Measurements from ENCODE around the gene HBZ. TPM values are rescaled to one million over a fixed set of nuclear protein-coding genes. Genes with fewer than 3 reads are reported as not detected.
A peak's percentile ranks its signal among the peaks of the same experiment; 100 is the strongest.
"Not testable (repeated sequence)": the region's sequence is repeated elsewhere in the genome, so short reads cannot be mapped to it uniquely, and the experiment has no call there.

Gene HBZ
- total and polyA plus RNA-seq, 7 donors = 0.05 to 0.12 (median 0.11) TPM; not detected in 4

DNA sequence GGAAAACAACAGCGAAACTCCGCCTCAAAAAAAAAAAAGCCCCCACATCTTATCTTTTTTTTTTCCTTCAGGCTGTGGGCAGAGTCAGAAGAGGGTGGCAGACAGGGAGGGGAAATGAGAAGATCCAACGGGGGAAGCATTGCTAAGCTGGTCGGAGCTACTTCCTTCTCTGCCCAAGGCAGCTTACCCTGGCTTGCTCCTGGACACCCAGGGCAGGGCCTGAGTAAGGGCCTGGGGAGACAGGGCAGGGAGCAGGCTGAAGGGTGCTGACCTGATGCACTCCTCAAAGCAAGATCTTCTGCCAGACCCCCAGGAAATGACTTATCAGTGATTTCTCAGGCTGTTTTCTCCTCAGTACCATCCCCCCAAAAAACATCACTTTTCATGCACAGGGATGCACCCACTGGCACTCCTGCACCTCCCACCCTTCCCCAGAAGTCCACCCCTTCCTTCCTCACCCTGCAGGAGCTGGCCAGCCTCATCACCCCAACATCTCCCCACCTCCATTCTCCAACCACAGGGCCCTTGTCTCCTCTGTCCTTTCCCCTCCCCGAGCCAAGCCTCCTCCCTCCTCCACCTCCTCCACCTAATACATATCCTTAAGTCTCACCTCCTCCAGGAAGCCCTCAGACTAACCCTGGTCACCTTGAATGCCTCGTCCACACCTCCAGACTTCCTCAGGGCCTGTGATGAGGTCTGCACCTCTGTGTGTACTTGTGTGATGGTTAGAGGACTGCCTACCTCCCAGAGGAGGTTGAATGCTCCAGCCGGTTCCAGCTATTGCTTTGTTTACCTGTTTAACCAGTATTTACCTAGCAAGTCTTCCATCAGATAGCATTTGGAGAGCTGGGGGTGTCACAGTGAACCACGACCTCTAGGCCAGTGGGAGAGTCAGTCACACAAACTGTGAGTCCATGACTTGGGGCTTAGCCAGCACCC is 22.8 kb downstream of the HBZ start:
- no peaks in the 10 kb centered on the region for H3K9me3 ChIP-seq
- no peaks in the 10 kb centered on the region for H3K36me3 ChIP-seq (ENCODE audit: insufficient read depth in 1 of 2, low read depth in 1 of 2)
- H3K27ac ChIP-seq = no peak overlapping the region
- H3K4me3 ChIP-seq = no peak overlapping the region
- no peak for DNase-seq
- ATAC-seq = no peak
- H3K4me1 ChIP-seq = no peaks in the 10 kb centered on the region
- peaks cover 0 to 69% (median 35%) of the 10 kb centered on the region in 3 donors for H3K27me3 ChIP-seq (ENCODE audit: insufficient read depth in 3 of 3, low read length in 2 of 3)
- WGBS, 3 donors = 20 to 37% (median 24%) methylated on average over 7 to 8 of the region's 8 CpGs
- intact Hi-C loops (cut with DNase I) = no loop called here
- TF ChIP-seq, protein P1, sequence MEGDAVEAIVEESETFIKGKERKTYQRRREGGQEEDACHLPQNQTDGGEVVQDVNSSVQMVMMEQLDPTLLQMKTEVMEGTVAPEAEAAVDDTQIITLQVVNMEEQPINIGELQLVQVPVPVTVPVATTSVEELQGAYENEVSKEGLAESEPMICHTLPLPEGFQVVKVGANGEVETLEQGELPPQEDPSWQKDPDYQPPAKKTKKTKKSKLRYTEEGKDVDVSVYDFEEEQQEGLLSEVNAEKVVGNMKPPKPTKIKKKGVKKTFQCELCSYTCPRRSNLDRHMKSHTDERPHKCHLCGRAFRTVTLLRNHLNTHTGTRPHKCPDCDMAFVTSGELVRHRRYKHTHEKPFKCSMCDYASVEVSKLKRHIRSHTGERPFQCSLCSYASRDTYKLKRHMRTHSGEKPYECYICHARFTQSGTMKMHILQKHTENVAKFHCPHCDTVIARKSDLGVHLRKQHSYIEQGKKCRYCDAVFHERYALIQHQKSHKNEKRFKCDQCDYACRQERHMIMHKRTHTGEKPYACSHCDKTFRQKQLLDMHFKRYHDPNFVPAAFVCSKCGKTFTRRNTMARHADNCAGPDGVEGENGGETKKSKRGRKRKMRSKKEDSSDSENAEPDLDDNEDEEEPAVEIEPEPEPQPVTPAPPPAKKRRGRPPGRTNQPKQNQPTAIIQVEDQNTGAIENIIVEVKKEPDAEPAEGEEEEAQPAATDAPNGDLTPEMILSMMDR (IDR thresholded peaks at IDR 0.05) = no peak

DNA sequence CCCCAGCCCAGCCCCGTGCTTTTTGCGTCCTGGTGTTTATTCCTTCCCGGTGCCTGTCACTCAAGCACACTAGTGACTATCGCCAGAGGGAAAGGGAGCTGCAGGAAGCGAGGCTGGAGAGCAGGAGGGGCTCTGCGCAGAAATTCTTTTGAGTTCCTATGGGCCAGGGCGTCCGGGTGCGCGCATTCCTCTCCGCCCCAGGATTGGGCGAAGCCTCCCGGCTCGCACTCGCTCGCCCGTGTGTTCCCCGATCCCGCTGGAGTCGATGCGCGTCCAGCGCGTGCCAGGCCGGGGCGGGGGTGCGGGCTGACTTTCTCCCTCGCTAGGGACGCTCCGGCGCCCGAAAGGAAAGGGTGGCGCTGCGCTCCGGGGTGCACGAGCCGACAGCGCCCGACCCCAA is 23.6 kb downstream of the HBZ start:
- H3K27ac ChIP-seq; DNase-seq; H3K4me1 ChIP-seq; H3K36me3 ChIP-seq (ENCODE audit: insufficient read depth in 1 of 2, low read depth in 1 of 2); H3K9me3 ChIP-seq; H3K4me3 ChIP-seq; intact Hi-C loops (cut with DNase I): not testable (repeated sequence)
- 1 to 2% (median 1%) methylated on average over 18 to 27 of the region's 39 CpGs for WGBS, 3 donors
- ATAC-seq = peak in 1 of 4 donors; percentile 4
- H3K27me3 ChIP-seq (ENCODE audit: insufficient read depth in 3 of 3, low read length in 2 of 3) = peaks cover 0 to 69% (median 35%) of the 10 kb centered on the region in 3 donors

DNA sequence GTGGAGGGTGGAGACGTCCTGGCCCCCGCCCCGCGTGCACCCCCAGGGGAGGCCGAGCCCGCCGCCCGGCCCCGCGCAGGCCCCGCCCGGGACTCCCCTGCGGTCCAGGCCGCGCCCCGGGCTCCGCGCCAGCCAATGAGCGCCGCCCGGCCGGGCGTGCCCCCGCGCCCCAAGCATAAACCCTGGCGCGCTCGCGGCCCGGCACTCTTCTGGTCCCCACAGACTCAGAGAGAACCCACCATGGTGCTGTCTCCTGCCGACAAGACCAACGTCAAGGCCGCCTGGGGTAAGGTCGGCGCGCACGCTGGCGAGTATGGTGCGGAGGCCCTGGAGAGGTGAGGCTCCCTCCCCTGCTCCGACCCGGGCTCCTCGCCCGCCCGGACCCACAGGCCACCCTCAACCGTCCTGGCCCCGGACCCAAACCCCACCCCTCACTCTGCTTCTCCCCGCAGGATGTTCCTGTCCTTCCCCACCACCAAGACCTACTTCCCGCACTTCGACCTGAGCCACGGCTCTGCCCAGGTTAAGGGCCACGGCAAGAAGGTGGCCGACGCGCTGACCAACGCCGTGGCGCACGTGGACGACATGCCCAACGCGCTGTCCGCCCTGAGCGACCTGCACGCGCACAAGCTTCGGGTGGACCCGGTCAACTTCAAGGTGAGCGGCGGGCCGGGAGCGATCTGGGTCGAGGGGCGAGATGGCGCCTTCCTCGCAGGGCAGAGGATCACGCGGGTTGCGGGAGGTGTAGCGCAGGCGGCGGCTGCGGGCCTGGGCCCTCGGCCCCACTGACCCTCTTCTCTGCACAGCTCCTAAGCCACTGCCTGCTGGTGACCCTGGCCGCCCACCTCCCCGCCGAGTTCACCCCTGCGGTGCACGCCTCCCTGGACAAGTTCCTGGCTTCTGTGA is 24.3 kb downstream of the HBZ start, which contains the start of gene HBA1:
Gene HBA1, plus strand, starts transcription at position 204 of the 906 bp plus-strand sequence. Its CDS starts 37 bp downstream, at position 241.
- intact Hi-C loops (cut with DNase I); H3K9me3 ChIP-seq; H3K36me3 ChIP-seq (ENCODE audit: insufficient read depth in 1 of 2, low read depth in 1 of 2); DNase-seq; H3K27ac ChIP-seq; H3K4me3 ChIP-seq: not testable (repeated sequence)
- WGBS, 3 donors = 1 to 6% (median 4%) methylated on average over 18 to 37 of the region's 88 CpGs
- Histone ChIP-seq H3K4me1 (peaks cover 11% of the 10 kb centered on the region), H3K27me3 (ENCODE audit: insufficient read depth in 3 of 3, low read length in 2 of 3) (peaks cover 0 to 68% (median 31%) of the 10 kb centered on the region in 3 donors)
- ATAC-seq = peak in 2 of 4 donors; percentile 20 to 28

DNA sequence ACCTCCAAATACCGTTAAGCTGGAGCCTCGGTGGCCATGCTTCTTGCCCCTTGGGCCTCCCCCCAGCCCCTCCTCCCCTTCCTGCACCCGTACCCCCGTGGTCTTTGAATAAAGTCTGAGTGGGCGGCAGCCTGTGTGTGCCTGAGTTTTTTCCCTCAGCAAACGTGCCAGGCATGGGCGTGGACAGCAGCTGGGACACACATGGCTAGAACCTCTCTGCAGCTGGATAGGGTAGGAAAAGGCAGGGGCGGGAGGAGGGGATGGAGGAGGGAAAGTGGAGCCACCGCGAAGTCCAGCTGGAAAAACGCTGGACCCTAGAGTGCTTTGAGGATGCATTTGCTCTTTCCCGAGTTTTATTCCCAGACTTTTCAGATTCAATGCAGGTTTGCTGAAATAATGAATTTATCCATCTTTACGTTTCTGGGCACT is 25.0 kb downstream of the HBZ start:
- H3K36me3 ChIP-seq (ENCODE audit: insufficient read depth in 1 of 2, low read depth in 1 of 2) = no peaks in the 10 kb centered on the region
- TF ChIP-seq, protein P1 (IDR thresholded peaks at IDR 0.05) = no peak
- H3K27ac ChIP-seq = no peak overlapping the region
- WGBS, 3 donors = 3 to 6% (median 4%) methylated on average over 13 of the region's 13 CpGs
- DNase-seq (no peak), ATAC-seq (no peak)
- no peaks in the 10 kb centered on the region for H3K9me3 ChIP-seq
- no peak overlapping the region for H3K4me3 ChIP-seq
- intact Hi-C loops (cut with DNase I) = no loop called here
- H3K4me1 ChIP-seq = peaks cover 11% of the 10 kb centered on the region
- peaks cover 0 to 67% (median 31%) of the 10 kb centered on the region in 3 donors for H3K27me3 ChIP-seq (ENCODE audit: insufficient read depth in 3 of 3, low read length in 2 of 3)

DNA sequence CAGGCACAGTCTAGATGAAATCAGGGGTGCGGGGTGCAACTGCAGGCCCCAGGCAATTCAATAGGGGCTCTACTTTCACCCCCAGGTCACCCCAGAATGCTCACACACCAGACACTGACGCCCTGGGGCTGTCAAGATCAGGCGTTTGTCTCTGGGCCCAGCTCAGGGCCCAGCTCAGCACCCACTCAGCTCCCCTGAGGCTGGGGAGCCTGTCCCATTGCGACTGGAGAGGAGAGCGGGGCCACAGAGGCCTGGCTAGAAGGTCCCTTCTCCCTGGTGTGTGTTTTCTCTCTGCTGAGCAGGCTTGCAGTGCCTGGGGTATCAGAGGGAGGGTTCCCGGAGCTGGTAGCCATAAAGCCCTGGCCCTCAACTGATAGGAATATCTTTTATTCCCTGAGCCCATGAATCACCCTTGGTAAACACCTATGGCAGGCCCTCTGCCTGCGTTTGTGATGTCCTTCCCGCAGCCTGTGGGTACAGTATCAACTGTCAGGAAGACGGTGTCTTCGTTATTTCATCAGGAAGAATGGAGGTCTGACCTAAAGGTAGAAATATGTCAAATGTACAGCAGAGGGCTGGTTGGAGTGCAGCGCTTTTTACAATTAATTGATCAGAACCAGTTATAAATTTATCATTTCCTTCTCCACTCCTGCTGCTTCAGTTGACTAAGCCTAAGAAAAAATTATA is 25.7 kb downstream of the HBZ start:
- H3K27ac ChIP-seq = no peak overlapping the region
- no peaks in the 10 kb centered on the region for H3K36me3 ChIP-seq (ENCODE audit: insufficient read depth in 1 of 2, low read depth in 1 of 2)
- H3K9me3 ChIP-seq = no peaks in the 10 kb centered on the region
- 71 to 76% (median 72%) methylated on average over 11 of the region's 11 CpGs for WGBS, 3 donors
- peaks cover 11% of the 10 kb centered on the region for H3K4me1 ChIP-seq
- peaks cover 0 to 67% (median 31%) of the 10 kb centered on the region in 3 donors for H3K27me3 ChIP-seq (ENCODE audit: insufficient read depth in 3 of 3, low read length in 2 of 3)
- TF ChIP-seq, protein P1 (IDR thresholded peaks at IDR 0.05) = no peak
- DNase-seq (no peak), ATAC-seq (no peak)
- intact Hi-C loops (cut with DNase I) = no loop called here
- no peak overlapping the region for H3K4me3 ChIP-seq
